Measurements from ENCODE around the gene GSK3A. TPM values are rescaled to one million over a fixed set of nuclear protein-coding genes. Genes with fewer than 3 reads are reported as not detected.

The GSK3A gene
- total and polyA plus RNA-seq, 9 of the 15 experiments (the other 6 are each of a cell fraction or from before 2014, with no cell fraction given) = 0.62 to 90.7 (median 33.3) TPM

DNA sequence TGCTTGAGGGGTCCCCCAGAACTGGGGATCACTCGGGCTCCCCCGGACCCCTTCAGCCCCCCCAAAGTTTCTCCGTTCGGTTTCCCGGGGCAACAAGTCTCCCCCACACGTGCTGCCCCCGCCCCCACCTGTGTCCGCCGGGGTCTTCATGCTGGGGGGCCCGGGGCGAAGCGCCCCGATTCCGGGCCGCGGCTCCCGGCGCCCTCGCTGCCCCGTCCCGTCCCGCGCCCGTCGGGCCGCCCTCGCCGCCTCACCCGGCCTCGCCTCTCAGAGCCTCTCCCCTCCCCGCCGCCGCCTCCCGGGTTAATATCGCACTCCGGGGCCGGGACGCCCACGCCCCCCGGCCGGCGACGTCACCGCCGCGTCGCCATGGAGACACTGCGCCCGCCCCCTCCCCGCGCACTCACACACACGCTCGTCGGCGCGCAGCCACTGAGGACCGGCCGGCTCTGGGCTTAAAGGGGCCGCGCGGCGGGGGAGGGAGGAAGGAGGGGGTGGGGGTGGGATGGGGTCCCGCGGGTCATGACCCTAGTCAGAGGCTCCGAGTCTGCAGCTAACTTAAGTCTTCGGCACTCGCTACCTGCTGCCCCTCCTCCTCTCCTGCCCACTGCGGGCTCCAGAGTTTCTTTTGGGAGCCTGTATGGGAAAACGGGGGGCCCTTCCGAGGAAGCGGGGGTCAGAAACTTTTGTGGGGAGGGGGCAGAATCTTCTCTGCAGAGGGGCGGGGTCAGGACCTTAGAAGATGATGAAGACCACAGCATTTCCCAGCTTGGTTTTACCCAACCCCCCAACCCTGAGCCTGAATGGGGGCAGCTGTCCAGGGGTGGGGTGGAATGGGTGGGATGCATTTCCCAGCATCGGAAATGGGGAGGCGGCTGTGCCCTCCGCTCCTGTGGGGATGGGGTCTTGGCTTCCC lies 12.7 kb upstream of the GSK3A start, which contains the start of gene ERF (continued):
- TF ChIP-seq ZFX (CRISPR knock-in tag; IDR thresholded peaks at IDR 0.05) = peak; percentile 63
- no peak for TF ChIP-seq NR2C1 (IDR thresholded peaks at IDR 0.05)
- TF ChIP-seq NR2C1 (tag; IDR thresholded peaks at IDR 0.05) = no peak
- no peak for TF ChIP-seq ZNF668 (CRISPR knock-in tag; IDR thresholded peaks at IDR 0.05)
- TF ChIP-seq, protein P1, sequence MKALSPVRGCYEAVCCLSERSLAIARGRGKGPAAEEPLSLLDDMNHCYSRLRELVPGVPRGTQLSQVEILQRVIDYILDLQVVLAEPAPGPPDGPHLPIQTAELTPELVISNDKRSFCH (CRISPR knock-in tag; IDR thresholded peaks at IDR 0.05) = no peak
- TF ChIP-seq, protein P1 (tag; IDR thresholded peaks at IDR 0.05) = 0 out of 2 replicates have a peak, but pooled peaks have one; percentile 43
- TF ChIP-seq TAF9B (IDR thresholded peaks at IDR 0.05; ENCODE audit: partially characterized antibody) = no peak
- peak; percentile 55 for TF ChIP-seq CCNT2 (IDR thresholded peaks at IDR 0.05; ENCODE audit: borderline replicate concordance, extremely low read depth, insufficient read length, low read depth, low read length)
- TF ChIP-seq, protein P2, sequence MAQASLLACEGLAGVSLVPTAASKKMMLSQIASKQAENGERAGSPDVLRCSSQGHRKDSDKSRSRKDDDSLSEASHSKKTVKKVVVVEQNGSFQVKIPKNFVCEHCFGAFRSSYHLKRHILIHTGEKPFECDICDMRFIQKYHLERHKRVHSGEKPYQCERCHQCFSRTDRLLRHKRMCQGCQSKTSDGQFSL (CRISPR knock-in tag; IDR thresholded peaks at IDR 0.05) = peak; percentile 72
- TF ChIP-seq, protein P2 (tag; IDR thresholded peaks at IDR 0.05) = no peak; a peak in 1 of 4 replicates
- TF ChIP-seq CBX1 (IDR thresholded peaks at IDR 0.05; ENCODE audit: low read depth) = no peak; the same call in 1 of the 2 replicates
- no peak for TF ChIP-seq NFIX (CRISPR knock-in tag; IDR thresholded peaks at IDR 0.05; ENCODE audit: low read depth)
- TF ChIP-seq ELF2 (CRISPR knock-in tag; IDR thresholded peaks at IDR 0.05) = no peak
- TF ChIP-seq, protein P3, sequence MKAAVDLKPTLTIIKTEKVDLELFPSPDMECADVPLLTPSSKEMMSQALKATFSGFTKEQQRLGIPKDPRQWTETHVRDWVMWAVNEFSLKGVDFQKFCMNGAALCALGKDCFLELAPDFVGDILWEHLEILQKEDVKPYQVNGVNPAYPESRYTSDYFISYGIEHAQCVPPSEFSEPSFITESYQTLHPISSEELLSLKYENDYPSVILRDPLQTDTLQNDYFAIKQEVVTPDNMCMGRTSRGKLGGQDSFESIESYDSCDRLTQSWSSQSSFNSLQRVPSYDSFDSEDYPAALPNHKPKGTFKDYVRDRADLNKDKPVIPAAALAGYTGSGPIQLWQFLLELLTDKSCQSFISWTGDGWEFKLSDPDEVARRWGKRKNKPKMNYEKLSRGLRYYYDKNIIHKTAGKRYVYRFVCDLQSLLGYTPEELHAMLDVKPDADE (conservative IDR thresholded peaks at IDR 0.05; ENCODE audit: control insufficient read depth, low read depth, low read length) = peak; percentile 63; the same call in 1 of the 2 replicates
- peak; percentile 89 for TF ChIP-seq MXI1 (IDR thresholded peaks at IDR 0.05; ENCODE audit: low read depth, low read length)
- TF ChIP-seq SIN3A (IDR thresholded peaks at IDR 0.05; ENCODE audit: borderline replicate concordance in 2 of 2, control insufficient read depth in 1 of 2, low read depth in 2 of 2, low read length in 2 of 2) = peak; percentile 60 to 67; a peak in 2 of 4 replicates
- TF ChIP-seq TARDBP (IDR thresholded peaks at IDR 0.05) = peak; percentile 62; the same call in 1 of the 2 replicates
- no peak for TF ChIP-seq ZFPM2 (CRISPR knock-in tag; IDR thresholded peaks at IDR 0.05)
- TF ChIP-seq FOXA3 (CRISPR knock-in tag; conservative IDR thresholded peaks at IDR 0.05 in 1 of 2, IDR thresholded peaks at IDR 0.05 in 1 of 2) = no peak
- TF ChIP-seq SP1 (CRISPR knock-in tag; IDR thresholded peaks at IDR 0.05) = peak; percentile 57; the same call in 1 of the 2 replicates
- peak; percentile 80 for TF ChIP-seq HNRNPK (IDR thresholded peaks at IDR 0.05; ENCODE audit: low read depth, low read length, poor library complexity, severe bottlenecking)
- no peak for TF ChIP-seq KDM2B (CRISPR knock-in tag; IDR thresholded peaks at IDR 0.05)
- TF ChIP-seq CCAR2 (IDR thresholded peaks at IDR 0.05; ENCODE audit: low read depth, low read length) = no peak
- TF ChIP-seq HDAC2 (IDR thresholded peaks at IDR 0.05) = no peak
- TF ChIP-seq ZNF830 (CRISPR knock-in tag; IDR thresholded peaks at IDR 0.05) = no peak
- no peak; the same call in 1 of the 2 replicates for TF ChIP-seq TGIF2 (CRISPR knock-in tag; IDR thresholded peaks at IDR 0.05)
- no peak for TF ChIP-seq KLF16 (IDR thresholded peaks at IDR 0.05)
